Large intestine (tissue), 3 donors: ENCODE results near the gene ACADVL. TPM values are rescaled to one million over a fixed set of nuclear protein-coding genes. Genes with fewer than 3 reads are reported as not detected.

Experiments
- DNase-seq, 2 donors: peaks; one replicate each; pipeline versions ENCODE4 v3.0.0 to v3.0.0-alpha.2; 2013
- H3K27ac ChIP-seq: one replicate; pipeline ENCODE4 v1.5.1; 2013; ENCODE audit warnings: low read length
- H3K27me3 ChIP-seq: 2 replicates; pipeline ENCODE4 v1.6.1; 2013; ENCODE audit warnings: low read length; ENCODE audit not compliant: control insufficient read depth, insufficient read depth
- H3K36me3 ChIP-seq: 2 replicates; pipeline ENCODE4 v1.6.1; 2013; ENCODE audit warnings: low read length; ENCODE audit not compliant: control insufficient read depth, insufficient read depth
- H3K4me1 ChIP-seq: one replicate; pipeline ENCODE4 v1.6.1; 2013; ENCODE audit warnings: low read length; ENCODE audit not compliant: control insufficient read depth, insufficient read depth
- H3K4me3 ChIP-seq: one replicate; pipeline ENCODE4 v1.5.1; 2013; ENCODE audit warnings: low read length
- H3K9me3 ChIP-seq: one replicate; pipeline ENCODE4 v1.6.1; 2013; ENCODE audit warnings: mild to moderate bottlenecking, low read depth, low read length, moderate library complexity; ENCODE audit not compliant: control insufficient read depth
- WGBS: methylation state at CpG from one replicate; pipeline ENCODE4 v1.1.5; 2013; ENCODE audit warnings: low lambda C conversion rate; ENCODE audit not compliant: insufficient coverage; 5-methylcytosine and 5-hydroxymethylcytosine counted together
- polyA plus RNA-seq: library from polyadenylated mRNA; unstranded; fragments of 120-200 nt; gene quantifications from one replicate; pipeline ENCODE4 v1.2.1, GENCODE V29; 2013

Gene ACADVL
- polyA plus RNA-seq, 1 donor: 490 TPM

GRCh38 chr17:7235693-7236665 lies 16.2 kb downstream of the ACADVL start:
- Histone ChIP-seq H3K9me3 (no peaks in the 10 kb centered on the region), H3K27ac (peak overlapping the region; percentile 96), H3K4me1 (peaks cover 37% of the 10 kb centered on the region), H3K36me3 (peaks cover 32% of the 10 kb centered on the region), H3K27me3 (no peaks in the 10 kb centered on the region), H3K4me3 (peak overlapping the region; percentile 95)
- no CpG with 5 or more reads among the region's 22 CpGs for WGBS
- DNase-seq: peak in 1 of 2 donors; percentile 65

- peak overlapping the region; percentile 98 for H3K4me3 ChIP-seq
- peak overlapping the region; percentile 66 for H3K27ac ChIP-seq
- H3K36me3 ChIP-seq: peaks cover 34% of the 10 kb centered on the region
- H3K4me1 ChIP-seq: peaks cover 40% of the 10 kb centered on the region
- no peak for DNase-seq
- no peaks in the 10 kb centered on the region for H3K27me3 ChIP-seq
- WGBS: 88% methylated on average over 5 of the region's 6 CpGs
- no peaks in the 10 kb centered on the region for H3K9me3 ChIP-seq
Measured at GRCh38 chr17:7236808-7237207, 17.1 kb downstream of the ACADVL start.

- no CpG with 5 or more reads among the region's 6 CpGs for WGBS
- H3K27me3 ChIP-seq: no peaks in the 10 kb centered on the region
- H3K27ac ChIP-seq: peak overlapping the region; percentile 66
- peaks cover 34% of the 10 kb centered on the region for H3K36me3 ChIP-seq
- no peaks in the 10 kb centered on the region for H3K9me3 ChIP-seq
- DNase-seq: no peak
- peaks cover 36% of the 10 kb centered on the region for H3K4me1 ChIP-seq
- H3K4me3 ChIP-seq: peak overlapping the region; percentile 98
Measured at GRCh38 chr17:7237266-7237760, 17.6 kb downstream of the ACADVL start.

GRCh38 chr17:7237761-7238419 lies 18.2 kb downstream of the ACADVL start:
- Histone ChIP-seq H3K4me3 (peak overlapping the region; percentile 98), H3K9me3 (no peaks in the 10 kb centered on the region), H3K27ac (peak overlapping the region; percentile 66), H3K4me1 (peaks cover 32% of the 10 kb centered on the region), H3K27me3 (no peaks in the 10 kb centered on the region), H3K36me3 (peaks cover 34% of the 10 kb centered on the region)
- WGBS: no CpG with 5 or more reads among the region's 73 CpGs
- DNase-seq: peak; percentile 75 to 88

- peaks cover 34% of the 10 kb centered on the region for H3K36me3 ChIP-seq
- no peaks in the 10 kb centered on the region for H3K9me3 ChIP-seq
- H3K4me1 ChIP-seq: peaks cover 32% of the 10 kb centered on the region
- DNase-seq: peak in 1 of 2 donors; percentile 53
- H3K4me3 ChIP-seq: peak overlapping the region; percentile 98
- no CpG with 5 or more reads among the region's 39 CpGs for WGBS
- peak overlapping the region; percentile 66 for H3K27ac ChIP-seq
- H3K27me3 ChIP-seq: no peaks in the 10 kb centered on the region
Measured at GRCh38 chr17:7238420-7239090, 18.8 kb downstream of the ACADVL start.

GRCh38 chr17:7239091-7240027 lies 19.6 kb downstream of the ACADVL start, which contains the start of gene PHF23:
TSS of gene PHF23 (minus strand) at chr17:7239457. CDS start at chr17:7239279, 178 bp downstream.
- H3K9me3 ChIP-seq: no peaks in the 10 kb centered on the region
- WGBS: no CpG with 5 or more reads among the region's 72 CpGs
- H3K27ac ChIP-seq: peak within 1 kb of the TSS; percentile 66
- H3K4me3 ChIP-seq: peak within 1 kb of the TSS; percentile 98
- H3K27me3 ChIP-seq: no peaks in the 10 kb centered on the region
- peaks cover 42% of the 10 kb centered on the region for H3K36me3 ChIP-seq
- DNase-seq: peak; percentile 100
- peaks cover 32% of the 10 kb centered on the region for H3K4me1 ChIP-seq

- no CpG with 5 or more reads among the region's 4 CpGs for WGBS
- Histone ChIP-seq H3K27ac (peak overlapping the region; percentile 99), H3K4me3 (peak overlapping the region; percentile 95), H3K36me3 (peaks cover 42% of the 10 kb centered on the region), H3K4me1 (peaks cover 29% of the 10 kb centered on the region), H3K27me3 (no peaks in the 10 kb centered on the region), H3K9me3 (no peaks in the 10 kb centered on the region)
- no peak for DNase-seq
Measured at GRCh38 chr17:7240375-7240774, 20.6 kb downstream of the ACADVL start.

GRCh38 chr17:7241090-7241733 lies 21.5 kb downstream of the ACADVL start:
- H3K4me1 ChIP-seq: peaks cover 22% of the 10 kb centered on the region
- H3K4me3 ChIP-seq: peak overlapping the region; percentile 95
- no CpG with 5 or more reads among the region's 9 CpGs for WGBS
- H3K36me3 ChIP-seq: peaks cover 42% of the 10 kb centered on the region
- no peaks in the 10 kb centered on the region for H3K9me3 ChIP-seq
- H3K27ac ChIP-seq: peak overlapping the region; percentile 99
- DNase-seq: no peak
- no peaks in the 10 kb centered on the region for H3K27me3 ChIP-seq
